Activated gamma-delta T cell treated with Interleukin-2 at 50 U/mL for 16 hours (primary cell): ENCODE results near the gene CELA1.
"Not testable (repeated sequence)": the region's sequence is repeated elsewhere in the genome, so short reads cannot be mapped to it uniquely, and the experiment has no call there.

ENCODE experiments used
- DNase-seq: peaks from one replicate; pipeline ENCODE4 v3.0.0-alpha.2; 2020

The CELA1 gene

DNA sequence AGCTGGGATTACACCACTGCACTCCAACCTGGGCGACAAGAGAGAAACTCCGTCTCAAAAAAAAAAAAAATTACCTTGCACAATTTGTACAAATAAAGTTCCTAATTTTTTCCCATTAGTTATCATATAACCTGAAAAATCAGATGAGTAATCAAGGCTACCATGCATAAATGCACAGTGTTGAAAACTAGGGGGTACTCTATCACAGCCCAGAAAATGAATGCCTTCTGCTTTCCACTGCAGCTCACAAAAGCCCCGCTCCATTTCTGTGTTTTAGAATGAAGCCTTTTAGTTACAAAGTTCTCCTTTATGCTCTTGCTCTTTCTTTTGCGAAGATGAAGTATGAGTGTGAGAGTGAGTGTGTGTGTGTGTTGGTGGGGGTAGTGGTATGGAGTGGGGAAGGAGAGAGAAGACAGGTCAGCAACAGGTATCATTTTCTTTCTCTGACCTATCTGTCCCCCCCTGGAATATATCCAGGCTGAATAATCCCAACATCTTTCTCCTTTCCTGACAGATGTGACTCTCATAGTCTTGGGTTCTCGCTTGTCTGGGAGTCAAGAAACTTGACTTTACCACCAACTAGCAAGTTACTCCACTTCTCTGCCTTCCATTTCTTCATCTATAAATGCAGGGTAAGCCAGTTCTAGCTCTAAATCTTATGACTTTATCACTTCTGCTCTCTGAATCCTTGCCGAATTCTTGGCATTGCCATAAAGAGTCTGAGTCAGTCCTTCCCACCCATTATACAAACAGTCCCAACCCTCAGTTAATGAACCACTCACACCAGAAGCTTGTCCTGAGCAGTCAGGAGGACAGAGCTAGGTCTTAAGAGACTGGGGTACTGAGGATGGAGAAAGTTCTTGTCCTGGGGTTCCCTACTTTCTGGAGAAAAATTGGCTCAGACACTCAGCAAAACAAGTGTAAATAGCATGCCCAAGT is 38.6 kb downstream of the CELA1 start:
- DNase-seq, result no peak

DNA sequence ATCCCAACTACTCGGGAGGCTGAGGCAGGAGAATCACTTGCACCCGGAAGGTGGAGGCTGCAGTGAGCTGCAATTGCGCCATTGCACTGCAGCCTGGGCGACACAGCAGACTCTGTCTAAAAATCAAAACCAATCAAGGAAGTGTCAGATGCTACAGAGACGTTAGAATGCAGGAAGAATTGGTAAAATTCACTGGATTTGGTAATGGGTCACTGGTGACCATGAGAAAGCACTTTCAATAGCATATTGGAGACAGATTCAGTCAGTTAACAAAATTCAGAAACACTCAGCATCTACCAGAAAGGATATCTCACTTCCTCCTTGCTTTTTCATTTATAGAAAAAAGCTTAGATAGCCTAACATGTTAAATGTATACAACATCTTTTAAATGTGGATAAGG is 40.0 kb downstream of the CELA1 start:
- no peak for DNase-seq

DNA sequence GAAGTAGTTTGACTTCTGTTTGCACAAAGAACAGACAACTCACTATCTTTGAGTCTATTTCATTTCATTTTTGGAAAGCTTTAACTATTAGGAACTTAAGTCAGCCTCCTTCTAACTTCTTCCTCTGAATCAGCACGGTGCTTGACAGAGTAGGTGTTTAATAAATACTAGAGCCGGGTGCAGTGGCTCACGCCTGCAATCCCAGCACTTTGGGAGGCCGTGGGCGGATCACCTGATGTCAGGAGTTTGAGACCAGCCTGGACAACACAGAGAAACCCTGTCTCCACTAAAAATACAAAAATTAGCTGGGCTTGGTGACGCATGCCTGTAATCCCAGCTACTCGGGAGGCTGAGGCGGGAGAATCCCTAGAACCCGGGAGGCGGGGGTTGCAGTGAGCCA is 45.7 kb downstream of the CELA1 start:
- DNase-seq, result not testable (repeated sequence)

DNA sequence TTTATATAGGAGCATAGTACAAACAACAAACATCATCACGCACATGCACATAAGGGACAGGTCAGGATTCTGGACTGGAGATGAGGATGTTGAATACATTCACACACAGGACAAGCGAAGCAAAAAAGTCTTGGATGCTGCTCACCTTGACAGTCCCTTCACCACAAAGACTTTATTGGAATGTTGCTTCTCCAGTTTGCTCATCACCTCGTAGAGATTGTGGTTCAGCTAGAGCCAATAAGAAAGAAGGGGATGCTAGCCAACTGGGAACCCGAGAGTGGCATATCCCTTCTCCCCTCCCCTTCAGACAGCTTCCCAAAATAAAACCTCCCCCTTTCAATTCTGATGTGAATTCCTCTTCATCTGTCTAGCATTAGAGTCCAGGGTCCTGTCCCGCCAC is 50.8 kb downstream of the CELA1 start:
- DNase-seq, result no peak

DNA sequence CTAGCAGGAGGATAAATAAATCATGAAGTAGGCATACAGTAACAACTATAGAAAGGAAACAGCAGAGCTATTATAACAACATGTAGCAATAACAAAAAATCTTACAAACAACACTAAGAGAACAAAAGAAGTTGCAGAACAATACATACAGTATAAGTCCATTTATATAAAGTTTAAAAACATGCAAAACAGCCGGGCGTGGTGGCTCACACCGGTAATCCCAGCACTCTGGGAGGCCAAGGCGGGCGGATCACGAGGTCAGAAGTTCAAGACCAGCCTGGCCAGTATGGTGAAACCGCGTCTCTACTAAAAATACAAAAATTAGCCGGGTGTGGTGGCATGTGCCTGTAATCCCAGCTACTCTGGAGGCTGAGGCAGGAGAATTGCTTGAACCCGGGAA is 52.4 kb downstream of the CELA1 start:
- not testable (repeated sequence) for DNase-seq

DNA sequence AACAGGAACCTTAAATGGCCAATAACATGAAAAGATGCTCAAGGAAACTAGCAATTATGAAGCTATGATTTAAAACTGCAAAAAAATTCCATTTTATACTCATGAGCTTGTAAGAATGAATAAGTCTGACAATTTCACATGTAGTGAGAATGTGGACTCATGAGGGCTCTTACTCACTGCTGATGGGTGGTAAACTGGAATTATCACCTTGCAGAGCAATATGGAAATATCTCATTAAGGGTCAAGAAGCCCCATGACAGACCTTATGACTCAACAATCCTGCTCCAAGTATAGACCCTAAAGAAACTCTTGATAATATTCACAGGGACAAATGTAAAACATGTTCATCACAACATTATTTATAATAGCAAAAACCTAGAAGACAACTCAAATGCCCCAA is 52.8 kb downstream of the CELA1 start:
- DNase-seq, result no peak

DNA sequence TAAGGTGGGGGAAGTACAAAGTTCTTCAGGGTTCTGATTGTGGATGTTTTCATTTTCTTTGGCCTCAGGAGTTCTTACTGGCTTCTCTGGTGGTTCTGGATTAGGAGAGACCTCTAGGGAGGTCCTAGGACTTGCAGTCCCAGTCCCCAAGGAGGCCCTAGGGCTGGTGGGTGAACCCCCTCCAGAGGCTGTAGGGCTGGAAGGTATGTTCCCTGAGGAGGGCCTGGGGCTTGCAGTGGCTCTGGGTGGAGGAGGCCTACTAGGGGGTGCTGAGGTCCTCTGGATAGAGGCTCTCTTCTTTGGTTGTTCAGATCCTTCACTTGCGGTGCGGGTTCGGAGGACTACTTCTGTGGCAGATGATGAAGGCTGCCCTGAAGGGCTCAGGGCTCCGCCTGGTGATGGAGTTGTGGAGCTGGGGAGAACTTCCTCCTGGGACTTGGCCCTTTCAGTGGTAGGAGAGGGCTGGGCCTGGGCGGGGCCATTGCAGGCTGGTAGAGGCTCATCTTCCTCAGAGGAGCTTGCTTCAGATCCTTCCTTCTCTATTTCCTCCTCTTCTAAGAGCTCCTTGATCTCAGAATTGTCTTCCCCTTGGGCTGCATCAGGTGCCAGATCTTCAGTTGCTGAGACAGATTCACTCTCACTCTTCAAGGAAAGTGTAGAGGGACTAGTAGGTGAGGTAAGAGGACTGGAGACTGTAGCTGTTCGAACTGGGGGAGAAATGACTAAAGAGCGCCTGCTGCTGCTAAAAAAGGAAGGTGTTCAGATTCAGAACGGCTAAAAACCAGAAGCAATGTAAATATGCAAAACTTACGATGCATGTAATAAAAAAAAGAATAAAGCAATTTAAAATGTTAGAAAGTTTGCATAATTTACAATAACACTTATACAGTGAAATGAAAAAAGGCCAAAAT is 54.6 kb downstream of the CELA1 start:
- DNase-seq, result not testable (repeated sequence)

DNA sequence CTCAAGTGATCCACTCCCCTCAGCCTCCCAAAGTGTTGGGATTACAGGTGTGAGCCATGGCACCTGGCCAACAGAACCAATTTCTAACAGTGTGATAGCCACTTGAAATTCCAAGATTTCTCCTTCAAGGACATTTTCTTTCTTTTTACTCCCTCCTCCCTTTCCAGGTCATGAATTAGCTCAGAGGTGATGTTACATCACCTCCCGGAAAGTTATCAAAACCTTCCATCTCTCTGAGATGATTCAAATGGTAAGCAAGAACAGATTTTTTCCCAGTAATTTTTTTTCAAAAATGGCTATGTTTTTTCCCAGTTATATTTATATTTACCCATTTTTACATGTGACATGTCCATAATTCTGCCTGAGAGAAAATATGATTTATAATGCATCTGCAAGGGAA is 60.6 kb downstream of the CELA1 start:
- DNase-seq, result no peak

DNA sequence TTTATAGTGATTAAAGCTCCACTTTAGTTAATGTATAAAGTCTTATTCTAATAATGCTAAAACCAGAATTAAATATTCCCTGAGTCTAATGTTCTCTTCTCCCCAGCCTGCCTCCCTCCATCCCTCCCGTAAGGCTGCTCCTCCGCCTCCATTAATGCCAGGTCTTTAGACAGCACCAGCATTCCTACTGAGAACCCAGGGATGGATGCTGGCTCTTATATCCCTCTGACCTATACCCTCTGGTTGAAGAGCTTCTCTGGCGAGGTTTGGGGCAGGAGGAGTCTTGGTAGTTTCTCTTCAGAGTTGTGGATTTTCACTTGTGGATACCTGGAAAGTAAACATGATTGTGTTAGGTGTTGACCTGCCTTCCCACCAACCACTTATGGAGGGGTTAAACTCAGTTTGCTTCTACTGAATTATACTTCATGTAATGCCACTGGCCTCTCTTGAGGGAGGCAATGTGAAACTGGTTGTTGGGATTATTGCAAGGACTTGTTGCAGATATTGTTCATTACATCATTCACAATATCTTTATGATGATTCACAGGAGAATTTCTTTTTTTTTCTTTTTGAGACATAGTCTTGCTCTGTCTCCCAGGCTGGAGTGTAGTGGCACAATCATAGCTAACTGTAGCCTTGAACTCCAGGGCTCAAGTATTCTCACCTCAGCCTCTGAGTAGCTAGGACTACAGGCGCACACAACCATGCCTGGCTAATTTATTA is 65.1 kb downstream of the CELA1 start:
- DNase-seq, result no peak
